SU-DHL-6 (cell line): Measurements from ENCODE around the gene LIN52.

Experiments
- H2AFZ ChIP-seq: fragments of 200-600 bp; sonication (generic); 2 replicates; pipeline ENCODE4 v1.6.1; 2014; ENCODE audit warnings: low read depth, mild to moderate bottlenecking, moderate library complexity, mixed read lengths, antibody characterized with exemption, low read length; ENCODE audit not compliant: severe bottlenecking
- H3F3A ChIP-seq: fragments of 200-600 bp; shearing (Covaris generic); 2 replicates; pipeline ENCODE4 v1.6.0; 2016; ENCODE audit warnings: antibody characterized with exemption, mild to moderate bottlenecking; ENCODE audit not compliant: insufficient read depth
- H3K27ac ChIP-seq: fragments of 200-600 bp; sonication (generic); 2 replicates; pipeline ENCODE4 v1.5.1; 2016; ENCODE audit warnings: low read depth, mild to moderate bottlenecking, low read length, moderate library complexity, mixed read lengths
- H3K27me3 ChIP-seq: fragments of 200-600 bp; sonication (generic), shearing (Covaris generic); 2 replicates; pipeline ENCODE4 v1.6.0; 2014; ENCODE audit warnings: mild to moderate bottlenecking, low read length
- H3K36me3 ChIP-seq: fragments of 200-600 bp; sonication (generic); 2 replicates; pipeline ENCODE4 v1.6.1; 2014; ENCODE audit warnings: mild to moderate bottlenecking, low read length, mixed read lengths
- H3K4me2 ChIP-seq: fragments of 300-600, 200-600 bp; shearing (Covaris generic), sonication (generic); 2 replicates; pipeline ENCODE4 v1.6.0; 2014; ENCODE audit warnings: low read length, low read depth, mild to moderate bottlenecking; ENCODE audit not compliant: poor library complexity, severe bottlenecking
- H3K4me3 ChIP-seq: fragments of 200-600 bp; sonication (generic); 2 replicates; pipeline ENCODE4 v1.5.1; 2014; ENCODE audit warnings: antibody characterized with exemption, low read length, mild to moderate bottlenecking, mixed read lengths; ENCODE audit not compliant: insufficient read depth, poor library complexity, severe bottlenecking
- H3K79me2 ChIP-seq: fragments of 200-600 bp; sonication (generic); 2 replicates; pipeline ENCODE4 v1.6.1; 2014; ENCODE audit warnings: mild to moderate bottlenecking, low read length, moderate library complexity; ENCODE audit not compliant: insufficient read depth
- H3K9ac ChIP-seq: fragments of 200-600 bp; sonication (generic); 2 replicates; pipeline ENCODE4 v1.7.0; 2014; ENCODE audit warnings: mild to moderate bottlenecking, low read length
- H3K9me2 ChIP-seq: fragments of 200-600 bp; sonication (generic); replicated peaks from 2 replicates; pipeline ENCODE4 v1.6.1; 2014; ENCODE audit warnings: low read length; ENCODE audit not compliant: insufficient read depth
- H3K9me3 ChIP-seq: fragments of 200-600 bp; sonication (generic); 2 replicates; pipeline ENCODE4 v1.6.1; 2014; ENCODE audit warnings: low read length, mixed read lengths; ENCODE audit not compliant: insufficient read depth
- H4K20me1 ChIP-seq: fragments of 200-600 bp; sonication (generic); 2 replicates; pipeline ENCODE4 v1.6.1; 2014; ENCODE audit warnings: low read depth, mild to moderate bottlenecking, antibody characterized with exemption, low read length, moderate library complexity, mixed read lengths
- CTCF ChIP-seq: fragments of 200-600 bp; sonication (generic); IDR thresholded peaks from one replicate; pipeline ENCODE4 v1.5.1; 2017; ENCODE audit warnings: antibody characterized with exemption, mild to moderate bottlenecking, low read length, moderate library complexity; ENCODE audit not compliant: insufficient read depth, poor library complexity, severe bottlenecking
- EZH2phosphoT487 ChIP-seq: fragments of 200-600 bp; sonication (generic), shearing (Covaris generic); conservative IDR thresholded peaks from 2 replicates; pipeline ENCODE4 v1.6.1; 2018; ENCODE audit warnings: mild to moderate bottlenecking, antibody characterized with exemption, low read length, moderate library complexity, mixed read lengths

The LIN52 gene

GRCh38 chr14:74140374-74140850, 55.7 kb downstream of the LIN52 start:
- Histone ChIP-seq H3K4me3 (no peak overlapping the region), H3K27ac (no peak overlapping the region), H3K79me2 (no peaks in the 10 kb centered on the region), H4K20me1 (peaks cover 3% of the 10 kb centered on the region; the same call in 1 of the 2 replicates), H3K4me2 (no peak overlapping the region), H3K9me3 (no peaks in the 10 kb centered on the region), H2AFZ (no peak overlapping the region), H3K9ac (no peak overlapping the region), H3F3A (no peaks in the 10 kb centered on the region), H3K27me3 (no peaks in the 10 kb centered on the region), H3K36me3 (no peaks in the 10 kb centered on the region), H3K9me2 (no peaks in the 10 kb centered on the region)
- TF ChIP-seq CTCF (no peak), EZH2phosphoT487 (no peak)

- Histone ChIP-seq H4K20me1 (no peaks in the 10 kb centered on the region; the same call in 1 of the 2 replicates), H3K27me3 (no peaks in the 10 kb centered on the region), H3K4me2 (no peak overlapping the region), H3K27ac (no peak overlapping the region), H3K9me2 (no peaks in the 10 kb centered on the region), H3K9me3 (no peaks in the 10 kb centered on the region), H3F3A (no peaks in the 10 kb centered on the region), H3K36me3 (no peaks in the 10 kb centered on the region), H2AFZ (no peak overlapping the region), H3K4me3 (no peak overlapping the region), H3K9ac (no peak overlapping the region), H3K79me2 (no peaks in the 10 kb centered on the region)
- no peak for TF ChIP-seq CTCF
- no peak for TF ChIP-seq EZH2phosphoT487
These were observed 56.9 kb downstream of the LIN52 start for GRCh38 chr14:74141703-74142102.

- no peaks in the 10 kb centered on the region; the same call in 1 of the 2 replicates for H4K20me1 ChIP-seq
- no peaks in the 10 kb centered on the region for H3K9me3 ChIP-seq
- H3K9ac ChIP-seq: no peak overlapping the region
- no peak overlapping the region for H3K4me2 ChIP-seq
- H3K4me3 ChIP-seq: no peak overlapping the region
- no peaks in the 10 kb centered on the region for H3F3A ChIP-seq
- no peak overlapping the region for H3K27ac ChIP-seq
- no peaks in the 10 kb centered on the region for H3K36me3 ChIP-seq
- TF ChIP-seq EZH2phosphoT487: no peak
- H3K27me3 ChIP-seq: no peaks in the 10 kb centered on the region
- H2AFZ ChIP-seq: no peak overlapping the region
- H3K79me2 ChIP-seq: no peaks in the 10 kb centered on the region
- no peaks in the 10 kb centered on the region for H3K9me2 ChIP-seq
These were observed 57.8 kb downstream of the LIN52 start for GRCh38 chr14:74142523-74142922.

GRCh38 chr14:74144789-74145188, 60.0 kb downstream of the LIN52 start:
- H4K20me1 ChIP-seq: no peaks in the 10 kb centered on the region
- H3K9me3 ChIP-seq: no peaks in the 10 kb centered on the region
- H3K4me2 ChIP-seq: no peak overlapping the region
- H3K27me3 ChIP-seq: no peaks in the 10 kb centered on the region
- H3K9ac ChIP-seq: no peak overlapping the region
- no peak overlapping the region for H3K4me3 ChIP-seq
- no peaks in the 10 kb centered on the region for H3K36me3 ChIP-seq
- no peaks in the 10 kb centered on the region for H3K9me2 ChIP-seq
- H2AFZ ChIP-seq: no peak overlapping the region
- H3F3A ChIP-seq: no peaks in the 10 kb centered on the region
- H3K27ac ChIP-seq: no peak overlapping the region
- TF ChIP-seq CTCF (no peak), EZH2phosphoT487 (no peak)
- no peaks in the 10 kb centered on the region for H3K79me2 ChIP-seq
